Gastroesophageal sphincter (tissue), 3 donors: ENCODE results near the gene GPR52.

ENCODE experiments used
- CTCF ChIP-seq, 4 experiments: fragments of 200-600 bp in 2 of 4; fragments of 450-650 bp in 2 of 4; sonication (generic) in 1 of 4; IDR thresholded peaks; one replicate each; pipeline ENCODE4 v1.5.1; 2017 to 2019; ENCODE audit warnings: antibody characterized with exemption in 4 of 4, mild to moderate bottlenecking in 2 of 4, moderate library complexity in 2 of 4
- POLR2AphosphoS5 ChIP-seq: sonication (generic); formaldehyde crosslinking; IDR thresholded peaks from one replicate; pipeline ENCODE4 v1.6.1; 2017; ENCODE audit warnings: antibody characterized with exemption

- TF ChIP-seq CTCF (IDR thresholded peaks at IDR 0.05) (no peak), POLR2AphosphoS5 (no peak)
Measured at GRCh38 chr1:174451408-174451807, 3.6 kb downstream of the GPR52 start.
